ENCODE results near the gene HCN2. TPM values are rescaled to one million over a fixed set of nuclear protein-coding genes. Genes with fewer than 3 reads are reported as not detected.

The HCN2 gene
- total RNA-seq, 1 experiment from 2014 or later: 9.2 TPM

GRCh38 chr19:574658-575526 is 14.8 kb upstream of the HCN2 start (continued):
- TF ChIP-seq ZNF219 (CRISPR knock-in tag; IDR thresholded peaks at IDR 0.05; ENCODE audit: borderline replicate concordance): no peak
- no peak for TF ChIP-seq ZBTB43 (CRISPR knock-in tag; IDR thresholded peaks at IDR 0.05)
- no peak for TF ChIP-seq TP53 (CRISPR knock-in tag; IDR thresholded peaks at IDR 0.05)
- TF ChIP-seq CREM (CRISPR knock-in tag; IDR thresholded peaks at IDR 0.05): no peak
- TF ChIP-seq AFF4 (CRISPR knock-in tag; IDR thresholded peaks at IDR 0.05; ENCODE audit: borderline replicate concordance): no peak
- no peak for TF ChIP-seq ZNF425 (CRISPR knock-in tag; conservative IDR thresholded peaks at IDR 0.05)
- no peak for TF ChIP-seq EMX1 (CRISPR knock-in tag; IDR thresholded peaks at IDR 0.05)
- no peak for TF ChIP-seq ZMAT4 (CRISPR knock-in tag; IDR thresholded peaks at IDR 0.05)
- no peak for TF ChIP-seq ZNF121 (CRISPR knock-in tag; IDR thresholded peaks at IDR 0.05)
- no peak for TF ChIP-seq USF2 (CRISPR knock-in tag; IDR thresholded peaks at IDR 0.05)
- no peak for TF ChIP-seq ATF1 (CRISPR knock-in tag; IDR thresholded peaks at IDR 0.05)
- TF ChIP-seq TCF7 (CRISPR knock-in tag; IDR thresholded peaks at IDR 0.05; ENCODE audit: low read depth): no peak
- no peak for TF ChIP-seq ZBTB21 (CRISPR knock-in tag; IDR thresholded peaks at IDR 0.05; ENCODE audit: borderline replicate concordance)

- no peak overlapping the region for H3K27ac Mint-ChIP-seq
- no peaks in the 10 kb centered on the region for H3K9me3 Mint-ChIP-seq
- ATAC-seq (no peak), DNase-seq (ENCODE audit: low spot score) (no peak)
- no peaks in the 10 kb centered on the region for H3K36me3 Mint-ChIP-seq
- CTCF ChIA-PET: interaction anchor here (0.5 to 3.0 kb wide), 5 partner anchors 9 to 58 kb away, joined by 3 to 32 read pairs (median 5); no protein-coding TSS in a partner anchor
- H3K4me3 Mint-ChIP-seq: no peak overlapping the region
- peaks cover 27% of the 10 kb centered on the region for H3K4me1 Mint-ChIP-seq
- peaks cover 9% of the 10 kb centered on the region for H3K27me3 Mint-ChIP-seq (ENCODE audit: low read depth)
- POLR2A ChIA-PET: interaction anchor here (0.9 kb wide), 1 partner anchor 8 kb away, joined by 3 read pairs; no protein-coding TSS in a partner anchor
- TF ChIP-seq USF2 (CRISPR knock-in tag; IDR thresholded peaks at IDR 0.05): no peak
- no peak for TF ChIP-seq IRF2 (CRISPR knock-in tag; IDR thresholded peaks at IDR 0.05; ENCODE audit: borderline replicate concordance, low read depth)
- TF ChIP-seq ATF3 (CRISPR knock-in tag; conservative IDR thresholded peaks at IDR 0.05): no peak
- TF ChIP-seq MLX (CRISPR knock-in tag; IDR thresholded peaks at IDR 0.05): no peak
- TF ChIP-seq ZNF396 (CRISPR knock-in tag; IDR thresholded peaks at IDR 0.05; ENCODE audit: borderline replicate concordance): no peak
- no peak for TF ChIP-seq NFYB (CRISPR knock-in tag; conservative IDR thresholded peaks at IDR 0.05; ENCODE audit: low read depth)
- TF ChIP-seq CDX4 (CRISPR knock-in tag; IDR thresholded peaks at IDR 0.05; ENCODE audit: borderline replicate concordance): no peak
These were observed 13.9 kb upstream of the HCN2 start for GRCh38 chr19:575527-576506.

All from WTC11 (cell line).